Measurements from ENCODE around the gene SERPINB7.

SERPINB7 gene

GRCh38 chr18:63775166-63775730 is at the start of gene SERPINB7:
Gene SERPINB7 (plus strand): TSS chr18:63775418. CDS start chr18:63782373, 6,955 bp downstream.
- H3K4me3 ChIP-seq (ENCODE audit: low read depth in 1 of 5, low read length in 5 of 5): no peak within 1 kb of the TSS
- peaks cover 0 to 7% (median 0%) of the 10 kb centered on the region in 5 donors for H3K4me1 ChIP-seq (ENCODE audit: control insufficient read depth in 5 of 5, insufficient read depth in 5 of 5, low read length in 5 of 5)
- H3K9me3 ChIP-seq (ENCODE audit: control insufficient read depth in 5 of 5, low read length in 5 of 5): no peaks in the 10 kb centered on the region

GRCh38 chr18:63725682-63726480 is 49.3 kb upstream of the SERPINB7 start:
- Histone ChIP-seq H3K9me3 (ENCODE audit: control insufficient read depth in 5 of 5, low read length in 5 of 5) (no peaks in the 10 kb centered on the region), H3K27ac (ENCODE audit: low read depth, low read length) (no peak overlapping the region), H3K4me1 (ENCODE audit: control insufficient read depth in 5 of 5, insufficient read depth in 5 of 5, low read length in 5 of 5) (peaks cover 0 to 4% (median 0%) of the 10 kb centered on the region in 5 donors), H3K36me3 (ENCODE audit: control insufficient read depth in 5 of 5, insufficient read depth in 5 of 5, low read length in 5 of 5) (no peaks in the 10 kb centered on the region), H3K9ac (ENCODE audit: low read length in 5 of 5) (no peak overlapping the region), H3K27me3 (ENCODE audit: control insufficient read depth in 5 of 5, insufficient read depth in 4 of 5, low read length in 5 of 5) (no peaks in the 10 kb centered on the region), H3K4me3 (ENCODE audit: low read depth in 1 of 5, low read length in 5 of 5) (no peak overlapping the region)

More at GRCh38 chr18:63775166-63775730, at the start of gene SERPINB7:
- Histone ChIP-seq H3K27me3 (ENCODE audit: control insufficient read depth in 5 of 5, insufficient read depth in 4 of 5, low read length in 5 of 5) (no peaks in the 10 kb centered on the region), H3K27ac (ENCODE audit: low read depth, low read length) (no peak within 1 kb of the TSS), H3K36me3 (ENCODE audit: control insufficient read depth in 5 of 5, insufficient read depth in 5 of 5, low read length in 5 of 5) (no peaks in the 10 kb centered on the region), H3K9ac (ENCODE audit: low read length in 5 of 5) (no peak within 1 kb of the TSS)

GRCh38 chr18:63730773-63731172 is 44.4 kb upstream of the SERPINB7 start:
- Histone ChIP-seq H3K9ac (ENCODE audit: low read length in 5 of 5) (no peak overlapping the region), H3K9me3 (ENCODE audit: control insufficient read depth in 5 of 5, low read length in 5 of 5) (no peaks in the 10 kb centered on the region), H3K27ac (ENCODE audit: low read depth, low read length) (no peak overlapping the region), H3K36me3 (ENCODE audit: control insufficient read depth in 5 of 5, insufficient read depth in 5 of 5, low read length in 5 of 5) (no peaks in the 10 kb centered on the region), H3K4me1 (ENCODE audit: control insufficient read depth in 5 of 5, insufficient read depth in 5 of 5, low read length in 5 of 5) (peaks cover 0 to 4% (median 0%) of the 10 kb centered on the region in 5 donors), H3K4me3 (ENCODE audit: low read depth in 1 of 5, low read length in 5 of 5) (peak overlapping the region in 1 of 5 donors; percentile 1), H3K27me3 (ENCODE audit: control insufficient read depth in 5 of 5, insufficient read depth in 4 of 5, low read length in 5 of 5) (no peaks in the 10 kb centered on the region)

GRCh38 chr18:63731215-63731614 is 44.0 kb upstream of the SERPINB7 start:
- no peak overlapping the region for H3K27ac ChIP-seq (ENCODE audit: low read depth, low read length)
- H3K36me3 ChIP-seq (ENCODE audit: control insufficient read depth in 5 of 5, insufficient read depth in 5 of 5, low read length in 5 of 5): no peaks in the 10 kb centered on the region
- H3K27me3 ChIP-seq (ENCODE audit: control insufficient read depth in 5 of 5, insufficient read depth in 4 of 5, low read length in 5 of 5): no peaks in the 10 kb centered on the region
- no peak overlapping the region for H3K9ac ChIP-seq (ENCODE audit: low read length in 5 of 5)
- peaks cover 0 to 4% (median 0%) of the 10 kb centered on the region in 5 donors for H3K4me1 ChIP-seq (ENCODE audit: control insufficient read depth in 5 of 5, insufficient read depth in 5 of 5, low read length in 5 of 5)
- no peaks in the 10 kb centered on the region for H3K9me3 ChIP-seq (ENCODE audit: control insufficient read depth in 5 of 5, low read length in 5 of 5)
- no peak overlapping the region for H3K4me3 ChIP-seq (ENCODE audit: low read depth in 1 of 5, low read length in 5 of 5)

GRCh38 chr18:63736876-63737275 is 38.3 kb upstream of the SERPINB7 start:
- no peak overlapping the region for H3K9ac ChIP-seq (ENCODE audit: low read length in 5 of 5)
- H3K4me3 ChIP-seq (ENCODE audit: low read depth in 1 of 5, low read length in 5 of 5): no peak overlapping the region
- no peaks in the 10 kb centered on the region for H3K27me3 ChIP-seq (ENCODE audit: control insufficient read depth in 5 of 5, insufficient read depth in 4 of 5, low read length in 5 of 5)
- no peaks in the 10 kb centered on the region for H3K9me3 ChIP-seq (ENCODE audit: control insufficient read depth in 5 of 5, low read length in 5 of 5)
- no peak overlapping the region for H3K27ac ChIP-seq (ENCODE audit: low read depth, low read length)
- no peaks in the 10 kb centered on the region for H3K36me3 ChIP-seq (ENCODE audit: control insufficient read depth in 5 of 5, insufficient read depth in 5 of 5, low read length in 5 of 5)
- no peaks in the 10 kb centered on the region for H3K4me1 ChIP-seq (ENCODE audit: control insufficient read depth in 5 of 5, insufficient read depth in 5 of 5, low read length in 5 of 5)

- Histone ChIP-seq H3K9me3 (ENCODE audit: control insufficient read depth in 5 of 5, low read length in 5 of 5) (no peaks in the 10 kb centered on the region), H3K27me3 (ENCODE audit: control insufficient read depth in 5 of 5, insufficient read depth in 4 of 5, low read length in 5 of 5) (no peaks in the 10 kb centered on the region), H3K4me1 (ENCODE audit: control insufficient read depth in 5 of 5, insufficient read depth in 5 of 5, low read length in 5 of 5) (no peaks in the 10 kb centered on the region), H3K36me3 (ENCODE audit: control insufficient read depth in 5 of 5, insufficient read depth in 5 of 5, low read length in 5 of 5) (no peaks in the 10 kb centered on the region), H3K27ac (ENCODE audit: low read depth, low read length) (no peak overlapping the region), H3K9ac (ENCODE audit: low read length in 5 of 5) (no peak overlapping the region), H3K4me3 (ENCODE audit: low read depth in 1 of 5, low read length in 5 of 5) (no peak overlapping the region)
Measured at GRCh38 chr18:63741769-63742168, 33.4 kb upstream of the SERPINB7 start.

- Histone ChIP-seq H3K9ac (ENCODE audit: low read length in 5 of 5) (no peak overlapping the region), H3K27me3 (ENCODE audit: control insufficient read depth in 5 of 5, insufficient read depth in 4 of 5, low read length in 5 of 5) (no peaks in the 10 kb centered on the region), H3K27ac (ENCODE audit: low read depth, low read length) (no peak overlapping the region), H3K4me1 (ENCODE audit: control insufficient read depth in 5 of 5, insufficient read depth in 5 of 5, low read length in 5 of 5) (no peaks in the 10 kb centered on the region), H3K9me3 (ENCODE audit: control insufficient read depth in 5 of 5, low read length in 5 of 5) (no peaks in the 10 kb centered on the region), H3K4me3 (ENCODE audit: low read depth in 1 of 5, low read length in 5 of 5) (no peak overlapping the region), H3K36me3 (ENCODE audit: control insufficient read depth in 5 of 5, insufficient read depth in 5 of 5, low read length in 5 of 5) (no peaks in the 10 kb centered on the region)
Measured at GRCh38 chr18:63747006-63747405, 28.2 kb upstream of the SERPINB7 start.

- H3K27ac ChIP-seq (ENCODE audit: low read depth, low read length): no peak overlapping the region
- no peak overlapping the region for H3K4me3 ChIP-seq (ENCODE audit: low read depth in 1 of 5, low read length in 5 of 5)
Measured at GRCh38 chr18:63749489-63749888, 25.7 kb upstream of the SERPINB7 start.

DNA sequence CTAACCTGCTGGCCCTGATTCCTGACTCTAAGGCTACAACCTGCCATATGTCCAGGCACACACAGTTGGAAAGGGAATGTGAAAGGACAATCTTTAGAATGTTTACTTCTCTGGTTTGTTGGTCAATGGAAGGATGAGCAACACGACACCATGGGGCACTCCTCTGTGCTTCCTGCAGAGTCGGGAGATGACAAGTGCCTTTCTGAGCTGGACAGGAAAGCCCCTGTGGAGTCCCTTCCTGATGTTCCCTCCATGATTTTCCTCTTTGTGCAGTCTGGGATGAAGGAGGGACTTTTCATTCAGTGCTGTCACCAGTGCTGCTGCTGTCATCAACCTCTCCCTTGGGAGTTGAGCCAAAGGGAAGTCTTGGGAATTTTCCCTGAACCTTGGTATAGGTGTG is 22.6 kb upstream of the SERPINB7 start:
- Histone ChIP-seq H3K4me3 (ENCODE audit: low read depth in 1 of 5, low read length in 5 of 5) (no peak overlapping the region), H3K27me3 (ENCODE audit: control insufficient read depth in 5 of 5, insufficient read depth in 4 of 5, low read length in 5 of 5) (no peaks in the 10 kb centered on the region), H3K9me3 (ENCODE audit: control insufficient read depth in 5 of 5, low read length in 5 of 5) (no peaks in the 10 kb centered on the region), H3K27ac (ENCODE audit: low read depth, low read length) (no peak overlapping the region), H3K36me3 (ENCODE audit: control insufficient read depth in 5 of 5, insufficient read depth in 5 of 5, low read length in 5 of 5) (no peaks in the 10 kb centered on the region), H3K9ac (ENCODE audit: low read length in 5 of 5) (no peak overlapping the region), H3K4me1 (ENCODE audit: control insufficient read depth in 5 of 5, insufficient read depth in 5 of 5, low read length in 5 of 5) (peaks cover 0 to 15% (median 4%) of the 10 kb centered on the region in 5 donors)

More at GRCh38 chr18:63749489-63749888, 25.7 kb upstream of the SERPINB7 start:
- H3K4me1 ChIP-seq (ENCODE audit: control insufficient read depth in 5 of 5, insufficient read depth in 5 of 5, low read length in 5 of 5): no peaks in the 10 kb centered on the region
- H3K9ac ChIP-seq (ENCODE audit: low read length in 5 of 5): no peak overlapping the region
- no peaks in the 10 kb centered on the region for H3K27me3 ChIP-seq (ENCODE audit: control insufficient read depth in 5 of 5, insufficient read depth in 4 of 5, low read length in 5 of 5)
- H3K36me3 ChIP-seq (ENCODE audit: control insufficient read depth in 5 of 5, insufficient read depth in 5 of 5, low read length in 5 of 5): no peaks in the 10 kb centered on the region
- H3K9me3 ChIP-seq (ENCODE audit: control insufficient read depth in 5 of 5, low read length in 5 of 5): no peaks in the 10 kb centered on the region

- Histone ChIP-seq H3K9ac (ENCODE audit: low read length in 5 of 5) (no peak overlapping the region), H3K27ac (ENCODE audit: low read depth, low read length) (no peak overlapping the region), H3K36me3 (ENCODE audit: control insufficient read depth in 5 of 5, insufficient read depth in 5 of 5, low read length in 5 of 5) (no peaks in the 10 kb centered on the region), H3K4me1 (ENCODE audit: control insufficient read depth in 5 of 5, insufficient read depth in 5 of 5, low read length in 5 of 5) (peaks cover 0 to 21% (median 9%) of the 10 kb centered on the region in 5 donors), H3K27me3 (ENCODE audit: control insufficient read depth in 5 of 5, insufficient read depth in 4 of 5, low read length in 5 of 5) (no peaks in the 10 kb centered on the region), H3K4me3 (ENCODE audit: low read depth in 1 of 5, low read length in 5 of 5) (no peak overlapping the region), H3K9me3 (ENCODE audit: control insufficient read depth in 5 of 5, low read length in 5 of 5) (no peaks in the 10 kb centered on the region)
Measured at GRCh38 chr18:63753676-63754075, 21.5 kb upstream of the SERPINB7 start.
